HG03175 (cell line): ENCODE results near the gene GOLGA1.
"Not testable (repeated sequence)": the region's sequence is repeated elsewhere in the genome, so short reads cannot be mapped to it uniquely, and the experiment has no call there.

ENCODE experiments used
- ATAC-seq: cut with Tn5 transposase; IDR thresholded peaks from one replicate; pipeline ENCODE4 v1.9.1; 2021; ENCODE audit warnings: mild to moderate bottlenecking, moderate library complexity; ENCODE audit not compliant: unreplicated experiment

GOLGA1 gene, protein sequence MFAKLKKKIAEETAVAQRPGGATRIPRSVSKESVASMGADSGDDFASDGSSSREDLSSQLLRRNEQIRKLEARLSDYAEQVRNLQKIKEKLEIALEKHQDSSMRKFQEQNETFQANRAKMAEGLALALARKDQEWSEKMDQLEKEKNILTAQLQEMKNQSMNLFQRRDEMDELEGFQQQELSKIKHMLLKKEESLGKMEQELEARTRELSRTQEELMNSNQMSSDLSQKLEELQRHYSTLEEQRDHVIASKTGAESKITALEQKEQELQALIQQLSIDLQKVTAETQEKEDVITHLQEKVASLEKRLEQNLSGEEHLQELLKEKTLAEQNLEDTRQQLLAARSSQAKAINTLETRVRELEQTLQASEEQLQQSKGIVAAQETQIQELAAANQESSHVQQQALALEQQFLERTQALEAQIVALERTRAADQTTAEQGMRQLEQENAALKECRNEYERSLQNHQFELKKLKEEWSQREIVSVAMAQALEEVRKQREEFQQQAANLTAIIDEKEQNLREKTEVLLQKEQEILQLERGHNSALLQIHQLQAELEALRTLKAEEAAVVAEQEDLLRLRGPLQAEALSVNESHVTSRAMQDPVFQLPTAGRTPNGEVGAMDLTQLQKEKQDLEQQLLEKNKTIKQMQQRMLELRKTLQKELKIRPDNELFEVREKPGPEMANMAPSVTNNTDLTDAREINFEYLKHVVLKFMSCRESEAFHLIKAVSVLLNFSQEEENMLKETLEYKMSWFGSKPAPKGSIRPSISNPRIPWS

DNA sequence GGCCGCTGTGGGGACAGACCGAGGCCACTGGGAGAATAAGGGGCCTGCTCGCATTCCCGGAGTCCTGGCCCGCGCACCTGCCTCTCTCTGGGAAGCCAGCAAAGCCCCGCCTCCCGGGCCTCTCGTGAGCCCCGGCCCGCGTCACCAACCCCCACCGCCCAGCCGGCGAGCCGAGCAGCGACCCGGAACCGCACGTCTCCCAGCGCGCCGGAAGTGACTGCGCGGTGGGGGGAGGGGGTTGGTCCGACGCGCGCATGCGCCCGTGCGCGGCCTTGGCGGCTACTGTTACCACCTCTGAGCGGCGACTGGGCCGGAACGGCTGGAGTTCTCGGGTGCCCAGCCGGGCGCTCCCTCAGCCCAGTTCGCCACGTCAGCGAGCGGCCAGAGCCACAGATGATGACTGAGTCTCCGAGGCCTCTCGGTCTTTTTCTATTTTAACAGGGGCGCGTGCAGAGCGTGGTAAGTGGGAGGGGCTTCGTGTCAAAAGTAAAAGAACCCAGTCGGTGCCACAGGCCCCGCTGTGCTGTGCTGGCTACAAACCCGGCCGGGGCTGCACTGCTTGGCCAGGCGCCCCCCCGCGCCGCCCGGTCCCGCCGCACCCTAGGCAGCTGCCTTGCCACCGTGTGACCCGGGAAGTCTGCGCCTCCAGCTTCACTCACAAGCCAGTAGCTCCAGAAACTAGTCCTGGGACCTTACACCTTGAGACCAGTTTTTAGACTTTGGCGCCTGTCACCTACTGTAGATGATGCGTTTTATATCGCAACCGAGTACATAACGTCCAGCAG is at the start of gene GOLGA1:
Gene GOLGA1, minus strand, starts transcription at position 190 of the 785 bp plus-strand sequence. CDS start 2,372 bp downstream, outside the sequence.
- peak; percentile 84 for ATAC-seq

DNA sequence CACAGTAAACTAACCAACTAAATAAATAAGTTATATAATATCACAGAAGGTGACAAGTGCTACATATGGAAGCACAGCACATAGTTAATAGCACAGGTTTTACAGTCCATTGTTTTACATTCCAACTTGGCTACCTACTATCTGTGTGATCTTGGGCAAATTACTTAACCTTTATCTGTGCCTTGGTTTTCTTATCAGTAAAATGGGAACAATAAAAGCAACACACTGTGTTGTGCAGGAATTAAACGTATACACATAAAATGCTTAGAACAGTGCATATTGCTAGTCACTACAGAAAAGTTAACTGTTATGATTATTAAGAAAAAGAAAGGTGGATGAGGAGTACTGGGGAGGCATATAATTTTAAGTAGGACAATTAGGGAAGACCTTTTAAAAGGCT is 42.8 kb upstream of the GOLGA1 start:
- no peak for ATAC-seq

DNA sequence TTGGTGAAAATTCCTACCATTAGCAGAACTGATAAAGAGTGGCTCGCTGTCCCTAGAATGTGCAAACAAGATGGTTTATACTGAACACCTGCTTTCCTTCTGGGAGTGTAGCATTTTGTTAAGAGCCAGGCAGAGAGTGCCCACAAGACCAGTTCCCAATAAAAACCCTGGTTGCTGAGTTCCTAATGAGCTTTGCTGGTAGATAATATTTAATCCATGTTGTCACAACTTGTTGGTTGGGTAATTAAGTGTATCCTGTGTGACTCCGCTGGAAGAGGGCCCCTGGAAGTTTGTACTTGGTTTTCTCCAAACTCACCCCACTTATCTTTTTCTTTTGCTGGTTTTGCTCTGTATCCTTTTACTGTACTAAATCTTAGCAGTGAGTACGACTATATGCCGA is 39.5 kb upstream of the GOLGA1 start:
- no peak for ATAC-seq

DNA sequence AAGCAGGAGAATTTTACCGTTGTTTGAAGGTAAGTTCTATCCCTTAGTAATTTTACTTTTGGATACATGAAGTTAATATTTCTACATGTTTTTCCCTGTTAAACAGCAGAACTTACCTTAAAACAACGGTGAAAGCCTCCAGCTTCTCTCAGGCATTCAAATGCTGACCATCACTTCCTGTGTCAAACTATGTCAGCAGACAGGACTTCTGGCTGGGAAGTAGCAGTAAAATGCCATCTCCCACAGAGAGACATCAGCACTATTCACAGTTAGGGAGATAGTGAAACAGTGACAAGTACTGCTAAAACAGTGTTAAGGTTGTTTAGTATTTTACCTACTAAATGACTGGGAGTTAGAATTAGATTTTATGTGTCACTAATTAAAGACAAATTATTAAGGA is 34.2 kb upstream of the GOLGA1 start:
- ATAC-seq: no peak

DNA sequence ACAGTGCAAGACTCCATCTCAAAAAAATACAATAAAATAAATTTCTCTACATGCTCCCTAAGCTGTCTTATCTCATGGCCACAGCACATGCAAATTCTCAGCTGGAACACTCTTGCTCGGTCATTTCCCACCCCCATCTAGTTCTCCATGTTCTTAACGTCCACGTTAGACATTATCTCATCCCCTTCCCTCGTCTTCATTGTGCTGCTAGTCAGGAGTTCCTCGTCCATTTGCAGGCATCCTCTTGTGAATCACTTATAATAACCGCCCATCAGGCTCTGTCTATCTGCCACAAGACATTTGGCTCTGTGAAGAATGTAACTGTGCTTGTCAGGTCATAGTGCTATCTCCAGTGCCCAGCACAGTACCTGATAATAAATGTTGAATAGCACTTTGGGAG is 32.9 kb upstream of the GOLGA1 start:
- ATAC-seq: no peak

DNA sequence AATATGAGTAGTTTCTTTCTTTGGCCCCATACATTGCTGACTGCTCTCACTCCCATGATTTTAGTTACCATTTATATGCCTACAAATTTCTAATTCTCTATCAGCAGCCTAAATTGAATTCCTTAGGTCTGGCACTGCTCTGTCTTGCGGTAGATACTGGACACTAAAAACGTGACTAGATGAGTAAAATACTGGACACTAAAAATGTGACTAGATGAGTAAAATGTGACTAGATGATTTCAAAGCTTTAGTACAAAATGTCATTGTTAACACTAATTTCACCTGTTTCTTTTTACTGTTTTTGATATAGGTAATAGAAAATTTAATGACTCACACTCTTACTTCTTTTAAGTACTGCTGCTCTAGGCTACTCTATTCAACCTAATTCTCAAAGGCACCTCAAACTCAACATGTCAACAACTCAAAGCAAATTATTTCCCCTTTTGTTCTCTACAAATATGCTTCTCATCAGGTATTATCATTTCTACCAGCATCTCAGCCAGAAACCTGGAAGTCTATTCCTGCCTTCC is 31.4 kb upstream of the GOLGA1 start:
- no peak for ATAC-seq

DNA sequence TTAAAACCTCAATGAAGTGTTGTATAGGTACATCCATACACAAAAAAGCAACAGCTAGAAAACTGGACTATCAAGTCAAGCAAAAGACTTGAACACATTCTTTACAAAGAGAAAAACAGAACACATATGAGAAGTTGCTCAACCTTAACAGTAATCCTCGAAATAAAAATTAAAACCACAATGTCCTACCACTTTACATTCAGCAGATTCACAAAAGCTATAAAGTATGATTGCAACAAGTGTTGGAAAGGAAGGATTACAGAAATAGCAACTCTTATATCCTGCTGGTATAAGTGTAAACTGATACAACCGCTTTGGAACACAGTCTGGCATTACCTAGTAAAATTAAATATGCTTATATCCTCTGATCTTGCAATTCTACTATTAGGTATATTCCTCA is 28.5 kb upstream of the GOLGA1 start:
- no peak for ATAC-seq

DNA sequence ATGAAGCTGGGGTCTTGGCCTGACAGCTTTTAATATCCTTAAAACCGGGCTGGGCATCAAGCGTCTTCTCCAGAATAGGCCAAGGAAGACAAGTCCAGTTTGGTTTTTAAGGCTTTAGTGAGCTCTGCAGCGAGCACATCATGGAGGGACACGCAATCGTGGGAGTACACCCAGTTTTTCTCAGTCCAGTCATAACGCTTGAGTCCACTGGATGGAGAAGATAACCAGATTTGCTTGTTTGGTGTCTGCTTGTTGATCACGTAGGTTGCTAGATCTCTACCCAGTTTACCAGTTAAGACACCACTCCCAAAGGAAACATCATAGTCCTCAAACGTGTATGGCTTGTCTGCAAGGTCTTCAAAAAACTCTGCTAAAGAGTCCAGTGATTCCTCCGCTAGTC is 27.4 kb upstream of the GOLGA1 start:
- ATAC-seq: no peak

DNA sequence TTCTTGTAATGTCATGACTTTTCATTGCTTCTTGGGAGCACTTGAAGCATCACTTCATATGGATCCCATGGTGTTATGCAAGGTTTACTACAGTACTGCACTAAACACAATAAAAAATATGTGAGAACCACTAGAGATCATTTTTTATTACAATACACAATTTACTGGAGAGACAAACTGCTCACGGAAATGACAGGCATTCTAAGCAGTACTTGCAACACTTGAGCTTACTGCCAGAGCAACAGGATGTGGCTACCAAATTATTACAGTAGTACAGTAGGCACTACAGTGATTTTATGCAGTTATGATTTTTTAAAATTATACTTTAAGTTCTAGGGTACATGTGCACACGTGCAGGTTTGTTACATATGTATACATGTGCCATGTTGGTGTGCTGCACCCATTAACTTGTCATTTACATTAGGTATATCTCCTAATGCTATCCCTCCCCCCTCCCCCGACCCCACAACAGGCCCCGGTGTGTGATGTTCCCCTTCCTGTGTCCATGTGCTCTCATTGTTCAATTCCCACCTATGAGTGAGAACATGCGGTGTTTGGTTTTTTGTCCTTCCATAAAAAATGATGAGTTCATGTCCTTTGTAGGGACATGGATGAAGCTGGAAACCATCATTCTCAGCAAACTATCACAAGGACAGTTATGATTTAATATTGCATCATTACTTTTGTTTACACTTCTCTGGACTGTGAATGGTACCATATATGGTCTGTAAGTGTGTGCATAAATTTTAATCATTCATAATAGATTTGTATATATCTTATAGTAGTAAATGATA is 25.1 kb upstream of the GOLGA1 start:
- not testable (repeated sequence) for ATAC-seq

DNA sequence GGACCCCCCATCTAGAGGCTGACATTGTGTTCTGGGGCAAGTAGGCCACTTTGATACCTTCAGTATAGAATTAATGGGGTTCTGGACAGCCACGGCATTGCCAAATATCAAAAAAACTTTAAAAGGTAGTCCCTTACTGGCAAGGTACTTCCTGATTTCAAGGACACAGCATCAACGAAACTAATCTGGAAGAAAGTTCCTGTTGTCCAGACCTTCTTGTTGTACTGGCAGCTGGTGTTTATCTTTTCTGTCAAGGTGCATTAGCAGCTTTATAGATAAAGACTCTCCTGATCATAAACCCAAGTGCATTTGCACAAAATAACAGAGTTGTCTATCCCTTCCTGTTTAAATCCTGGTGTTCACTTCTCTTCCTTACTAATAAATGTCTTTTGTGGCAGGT is 23.7 kb upstream of the GOLGA1 start:
- no peak for ATAC-seq

DNA sequence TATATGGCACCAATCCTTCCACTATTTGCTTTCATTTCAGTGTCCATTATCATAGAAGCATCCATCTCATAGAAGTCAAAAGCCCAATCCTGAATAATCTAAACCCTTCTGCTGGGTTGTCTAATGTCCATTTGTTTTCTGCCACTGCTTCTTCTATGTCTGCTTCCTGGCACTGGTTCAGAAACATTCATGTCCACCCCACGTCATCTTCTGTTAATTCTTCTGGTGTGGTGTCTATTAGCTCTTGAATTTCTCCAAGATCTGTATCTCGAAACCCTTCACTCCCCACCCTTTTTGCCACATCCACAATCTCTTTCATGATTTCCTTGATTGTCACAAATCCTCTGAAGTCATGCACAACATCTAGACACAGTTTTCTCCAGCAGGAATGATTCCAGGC is 23.2 kb upstream of the GOLGA1 start:
- no peak for ATAC-seq

DNA sequence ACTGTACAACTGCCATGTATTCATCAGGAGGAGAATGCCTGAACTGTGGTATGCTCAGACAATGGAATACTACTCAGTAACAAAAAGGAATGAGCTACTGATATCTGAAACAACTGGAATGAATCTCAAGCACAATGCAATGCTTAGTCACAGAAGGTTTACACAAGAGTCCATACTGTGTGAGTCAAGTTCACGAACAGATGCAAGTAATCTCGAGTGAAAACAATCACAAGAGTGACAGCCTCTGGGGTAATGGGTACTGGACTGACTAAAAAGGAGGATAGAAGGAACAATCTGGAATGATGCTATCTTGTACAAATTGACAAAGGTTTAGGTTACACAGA is 19.5 kb upstream of the GOLGA1 start:
- ATAC-seq: no peak

DNA sequence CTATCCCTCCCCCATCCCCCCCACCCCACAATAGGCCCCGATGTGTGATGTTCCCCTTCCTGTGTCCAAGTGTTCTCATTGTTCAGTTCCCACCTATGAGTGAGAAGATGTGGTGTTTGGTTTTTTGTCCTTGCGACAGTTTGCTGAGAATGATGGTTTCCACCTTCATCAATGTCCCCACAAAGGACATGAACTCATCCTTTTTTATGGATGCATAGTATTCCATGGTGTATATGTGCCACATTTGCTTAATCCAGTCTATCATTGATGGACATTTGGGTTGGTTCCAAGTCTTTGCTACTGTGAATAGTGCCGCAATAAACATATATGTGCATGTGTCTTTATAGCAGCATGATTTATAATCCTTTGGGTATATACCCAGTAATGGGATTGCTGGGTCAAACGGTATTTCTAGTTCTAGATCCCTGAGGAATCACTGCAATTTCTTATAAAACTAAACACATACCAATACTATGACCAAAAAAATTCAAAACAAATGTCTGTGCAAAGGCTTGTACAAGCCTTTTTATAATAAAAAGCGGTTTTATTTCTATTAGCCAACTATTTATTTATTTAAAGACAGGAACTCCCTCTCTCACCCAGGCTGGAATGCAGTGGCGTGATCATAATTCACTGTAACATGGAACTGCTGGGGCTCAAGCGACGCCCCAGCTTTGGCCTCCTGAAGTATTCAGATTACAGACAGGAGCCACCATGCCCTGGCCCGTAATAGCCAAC is 19.0 kb upstream of the GOLGA1 start:
- ATAC-seq: not testable (repeated sequence)

DNA sequence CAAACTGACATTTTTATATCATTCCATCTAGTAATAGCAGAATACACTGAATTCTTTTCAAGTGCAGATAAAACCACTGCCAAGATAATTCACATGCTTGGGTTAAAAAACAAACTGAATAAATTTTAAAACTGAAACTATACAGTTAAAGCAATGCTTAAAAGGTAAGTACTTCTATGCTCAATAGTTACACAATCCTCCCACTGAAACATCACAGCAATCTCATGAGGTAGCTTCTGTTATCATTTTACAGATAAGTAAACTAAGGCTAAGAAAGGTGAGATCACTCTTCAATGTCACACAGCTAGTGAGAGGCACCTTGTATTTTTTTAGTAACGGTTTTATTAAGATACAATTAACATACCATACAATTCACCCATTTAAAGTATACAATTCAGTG is 13.4 kb upstream of the GOLGA1 start:
- ATAC-seq: no peak

DNA sequence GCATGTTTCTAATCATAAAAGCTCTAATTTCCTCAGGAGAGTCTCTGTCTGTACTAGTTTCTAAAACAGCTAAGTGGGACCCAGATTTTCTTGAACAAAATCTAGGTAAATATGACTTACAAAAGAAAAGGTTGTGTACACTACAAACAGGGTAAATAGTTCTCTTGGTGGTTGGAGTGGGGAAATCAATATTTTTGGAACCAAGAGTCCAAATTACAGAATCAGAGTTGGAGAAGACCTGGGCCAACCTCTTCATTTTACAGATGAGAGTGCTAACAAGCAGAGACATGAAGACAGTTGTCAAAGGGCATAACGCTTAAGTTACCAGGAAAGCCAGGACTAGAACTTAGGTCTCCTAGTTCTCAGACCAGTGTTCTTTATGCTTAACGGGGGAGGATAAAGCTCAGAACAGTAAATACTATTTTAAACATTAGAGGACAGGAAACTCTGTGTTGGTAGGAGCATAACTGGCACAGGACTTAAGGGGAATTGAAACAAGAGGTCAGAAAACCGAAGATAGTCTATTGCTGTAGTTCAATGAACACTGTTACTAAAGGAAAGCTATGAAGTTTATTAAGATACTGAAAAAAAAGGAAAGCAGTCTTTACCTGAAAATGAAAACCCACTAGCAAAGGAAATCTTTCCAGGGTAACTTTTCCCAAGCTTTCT is 9.3 kb upstream of the GOLGA1 start:
- ATAC-seq: no peak

DNA sequence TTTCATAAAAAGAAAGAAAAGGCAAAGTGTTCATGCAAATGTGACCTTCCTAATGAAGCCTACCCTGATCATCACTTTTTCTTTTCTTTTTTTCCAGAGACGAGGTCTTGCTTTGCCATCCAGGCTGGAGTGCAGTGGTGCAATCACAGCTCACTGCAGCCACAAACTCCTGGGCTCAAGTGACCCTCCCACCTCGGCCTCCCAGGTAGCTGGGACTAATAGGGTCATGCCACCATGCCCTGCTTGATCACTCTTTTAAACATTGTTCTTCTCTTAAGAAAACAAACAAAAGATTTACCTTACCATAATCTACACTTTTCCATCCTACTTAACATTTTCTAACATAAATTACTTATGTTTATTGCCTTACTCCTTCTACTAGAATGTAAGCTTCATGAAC is 8.5 kb upstream of the GOLGA1 start:
- ATAC-seq: no peak

DNA sequence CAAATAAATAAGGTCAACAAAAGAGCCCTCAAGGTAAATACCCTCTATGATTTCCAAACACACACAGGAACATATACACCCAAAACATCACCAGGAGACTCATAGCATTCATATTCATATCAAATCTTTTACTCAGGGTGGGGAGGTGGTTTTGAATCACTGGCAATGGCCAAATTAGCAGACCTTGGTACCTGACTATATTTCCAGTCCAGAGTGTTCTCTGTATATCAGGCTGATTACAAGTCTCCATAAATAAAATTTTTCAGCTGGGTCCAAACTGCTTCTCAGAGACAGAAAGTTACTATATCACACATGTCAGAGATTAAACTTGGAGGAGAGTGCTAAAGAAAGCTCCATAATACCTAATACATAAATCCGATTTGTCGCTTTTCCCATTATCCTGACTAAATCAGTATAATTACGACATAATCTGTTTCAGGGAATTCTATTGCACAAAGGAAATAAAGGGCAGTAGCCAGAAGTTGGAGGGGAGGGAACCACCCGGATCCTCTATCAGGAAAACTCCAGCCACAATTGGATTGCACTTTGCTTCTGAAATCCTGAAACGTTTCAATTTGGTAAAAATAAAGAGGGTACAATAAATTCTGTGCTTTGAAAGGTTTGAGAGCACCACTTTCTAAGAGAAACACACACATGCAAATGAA is 7.0 kb upstream of the GOLGA1 start:
- no peak for ATAC-seq

DNA sequence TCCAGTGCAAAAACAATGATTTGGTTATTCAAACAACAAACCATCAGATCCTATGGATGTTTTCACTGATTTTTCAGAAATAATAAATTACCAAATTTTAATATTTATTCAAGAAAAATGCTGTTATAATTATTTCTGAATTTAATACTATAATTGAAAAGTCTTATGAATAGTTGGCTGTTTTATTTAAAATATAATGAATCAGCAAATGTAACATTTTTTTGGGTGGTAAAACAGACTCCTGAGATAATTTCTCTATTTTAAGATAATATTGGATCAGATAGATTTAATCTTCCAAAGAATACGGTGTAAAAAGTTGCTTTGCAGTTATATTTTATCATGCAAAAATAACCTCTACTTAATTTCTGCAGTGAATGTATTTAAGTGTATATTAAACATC is 5.3 kb upstream of the GOLGA1 start:
- no peak for ATAC-seq
